Gastrocnemius medialis (tissue), 4 donors: ENCODE measurements around the gene DIP2B. TPM values are rescaled to one million over a fixed set of nuclear protein-coding genes. Genes with fewer than 3 reads are reported as not detected.

ENCODE experiments used
- ATAC-seq, 2 donors: fragments of 150-250 bp; one replicate each; pipeline ENCODE4 v1.9.1; 2016
- DNase-seq, 2 donors: peaks; one replicate each; pipeline ENCODE4 v3.0.0-alpha.2; 2019
- H3K27ac ChIP-seq, 4 donors: fragments of 200-600 bp; sonication (generic); 1 replicate in 1 of 4; 2 replicates in 3 of 4; pipeline ENCODE4 v1.5.1; 2016 to 2018; ENCODE audit warnings: mild to moderate bottlenecking in 2 of 4, moderate library complexity in 1 of 4
- H3K27me3 ChIP-seq, 3 donors: fragments of 200-600 bp; sonication (generic) in 2 of 3; 1 replicate in 1 of 3; 2 replicates in 2 of 3; pipeline versions ENCODE4 v1.5.1 to v1.6.0; 2016 to 2019; ENCODE audit warnings: mild to moderate bottlenecking in 1 of 3, moderate library complexity in 1 of 3
- H3K36me3 ChIP-seq, 2 donors: fragments of 200-600 bp; sonication (generic) in 1 of 2; one replicate each; pipeline ENCODE4 v1.5.1; 2017 to 2018
- H3K4me1 ChIP-seq, 2 donors: fragments of 200-600 bp; sonication (generic) in 1 of 2; one replicate each; pipeline ENCODE4 v1.5.1; 2016 to 2017; ENCODE audit warnings: mild to moderate bottlenecking in 2 of 2
- H3K4me3 ChIP-seq, 4 donors: fragments of 200-600 bp; sonication (generic) in 3 of 4; 1 replicate in 1 of 4; 2 replicates in 3 of 4; pipeline ENCODE4 v1.5.1; 2016 to 2019; ENCODE audit warnings: mild to moderate bottlenecking in 2 of 4
- H3K9me3 ChIP-seq, 3 donors: fragments of 200-600 bp; sonication (generic) in 2 of 3; 1 replicate in 1 of 3; 2 replicates in 2 of 3; pipeline ENCODE4 v1.5.1; 2016 to 2019
- CTCF ChIP-seq, 5 experiments: fragments of 450-650 bp in 3 of 5; fragments of 200-600 bp in 2 of 5; sonication (generic) in 2 of 5; IDR thresholded peaks in 4 of 5; conservative IDR thresholded peaks in 1 of 5; 1 replicate in 4 of 5; 2 replicates in 1 of 5; pipeline ENCODE4 v1.5.1; 2016 to 2019; ENCODE audit warnings: antibody characterized with exemption in 5 of 5, mild to moderate bottlenecking in 3 of 5, moderate library complexity in 3 of 5
- POLR2A ChIP-seq, 2 donors: fragments of 450-650 bp; IDR thresholded peaks; one replicate each; pipeline ENCODE4 v1.6.1; 2017; ENCODE audit warnings: antibody characterized with exemption in 2 of 2, mild to moderate bottlenecking in 2 of 2, moderate library complexity in 2 of 2
- in situ Hi-C, 4 donors: fragments of 200-750 bp; cut with MboI; loops; one replicate each; pipeline versions ENCODE4 v1.15.0 to v1.8.0; 2017; ENCODE audit warnings: low sequenced_read_pairs in 4 of 4
- intact Hi-C: fragments of 100-400 bp; cut with DNase I; formaldehyde crosslinking; loops from one replicate; pipeline ENCODE4 v1.15.1; 2023; ENCODE audit warnings: low total_unique reads
- total RNA-seq, 4 donors: library from RNA; depleted of rRNA; stranded (reverse); fragments of >200 nt; gene quantifications; one replicate each; pipeline versions ENCODE4 v1.1.0 to v1.2.3, GENCODE V29; 2016

Gene DIP2B
- total RNA-seq, 4 donors from 2014 or later, result 11.5 to 15.2 (median 12.2) TPM

GRCh38 chr12:50508970-50509663, 4.3 kb downstream of the DIP2B start:
- H3K4me3 ChIP-seq, result no peak overlapping the region
- H3K4me1 ChIP-seq, result peaks cover 52 to 55% of the 10 kb centered on the region in 2 donors
- TF ChIP-seq CTCF (IDR thresholded peaks at IDR 0.05 in 4 of 5, conservative IDR thresholded peaks at IDR 0.05 in 1 of 5) (no peak), POLR2A (IDR thresholded peaks at IDR 0.05) (no peak)
- H3K27ac ChIP-seq, result no peak overlapping the region
- H3K27me3 ChIP-seq, result no peaks in the 10 kb centered on the region
- no peaks in the 10 kb centered on the region for H3K9me3 ChIP-seq
- DNase-seq (no peak), ATAC-seq (no peak)
- no peaks in the 10 kb centered on the region for H3K36me3 ChIP-seq
- intact Hi-C loops, result loop anchor here (10.0 kb wide), 1 partner anchor 476 kb away; no protein-coding TSS in a partner anchor
- in situ Hi-C loops, result loop anchor here in 1 of 4 donors (25.0 kb wide), 1 partner anchor 228 kb away; no protein-coding TSS in a partner anchor

- H3K36me3 ChIP-seq, result no peaks in the 10 kb centered on the region
- no peak for ATAC-seq
- no peak overlapping the region for H3K4me3 ChIP-seq
- intact Hi-C loops (no loop called here), in situ Hi-C loops (loop anchor here in 1 of 4 donors (25.0 kb wide), 1 partner anchor 223 kb away; no protein-coding TSS in a partner anchor)
- TF ChIP-seq POLR2A (IDR thresholded peaks at IDR 0.05), result no peak
- no peak for TF ChIP-seq CTCF (IDR thresholded peaks at IDR 0.05 in 4 of 5, conservative IDR thresholded peaks at IDR 0.05 in 1 of 5)
- H3K4me1 ChIP-seq, result peaks cover 15 to 28% of the 10 kb centered on the region in 2 donors
- no peak for DNase-seq
- no peaks in the 10 kb centered on the region for H3K9me3 ChIP-seq
- no peaks in the 10 kb centered on the region for H3K27me3 ChIP-seq
- H3K27ac ChIP-seq, result no peak overlapping the region
These were observed 9.9 kb downstream of the DIP2B start for GRCh38 chr12:50514526-50515276.

- in situ Hi-C loops, result loop anchor here in 1 of 4 donors (25.0 kb wide), 1 partner anchor 222 kb away; no protein-coding TSS in a partner anchor
- TF ChIP-seq CTCF (IDR thresholded peaks at IDR 0.05 in 4 of 5, conservative IDR thresholded peaks at IDR 0.05 in 1 of 5) (no peak), POLR2A (IDR thresholded peaks at IDR 0.05) (no peak)
- no peaks in the 10 kb centered on the region for H3K36me3 ChIP-seq
- no peak overlapping the region for H3K27ac ChIP-seq
- H3K4me3 ChIP-seq, result no peak overlapping the region
- H3K9me3 ChIP-seq, result no peaks in the 10 kb centered on the region
- no peak for ATAC-seq
- H3K4me1 ChIP-seq, result peaks cover 11 to 26% of the 10 kb centered on the region in 2 donors
- H3K27me3 ChIP-seq, result no peaks in the 10 kb centered on the region
- intact Hi-C loops, result no loop called here
- no peak for DNase-seq
These were observed 10.8 kb downstream of the DIP2B start for GRCh38 chr12:50515587-50515986.

GRCh38 chr12:50517421-50518048, 12.8 kb downstream of the DIP2B start:
- Histone ChIP-seq H3K36me3 (no peaks in the 10 kb centered on the region), H3K4me1 (peaks cover 20 to 34% of the 10 kb centered on the region in 2 donors), H3K4me3 (no peak overlapping the region), H3K27me3 (no peaks in the 10 kb centered on the region), H3K27ac (peak overlapping the region in 3 of 4 donors; percentile 6 to 49 (median 48)), H3K9me3 (no peaks in the 10 kb centered on the region)
- TF ChIP-seq CTCF (IDR thresholded peaks at IDR 0.05 in 4 of 5, conservative IDR thresholded peaks at IDR 0.05 in 1 of 5) (no peak), POLR2A (IDR thresholded peaks at IDR 0.05) (no peak)
- intact Hi-C loops, result no loop called here
- no peak for DNase-seq
- ATAC-seq, result no peak
- in situ Hi-C loops, result loop anchor here in 1 of 4 donors (25.0 kb wide), 1 partner anchor 220 kb away; no protein-coding TSS in a partner anchor
